Measurements from ENCODE around the gene PRUNE2.

Gene PRUNE2

DNA sequence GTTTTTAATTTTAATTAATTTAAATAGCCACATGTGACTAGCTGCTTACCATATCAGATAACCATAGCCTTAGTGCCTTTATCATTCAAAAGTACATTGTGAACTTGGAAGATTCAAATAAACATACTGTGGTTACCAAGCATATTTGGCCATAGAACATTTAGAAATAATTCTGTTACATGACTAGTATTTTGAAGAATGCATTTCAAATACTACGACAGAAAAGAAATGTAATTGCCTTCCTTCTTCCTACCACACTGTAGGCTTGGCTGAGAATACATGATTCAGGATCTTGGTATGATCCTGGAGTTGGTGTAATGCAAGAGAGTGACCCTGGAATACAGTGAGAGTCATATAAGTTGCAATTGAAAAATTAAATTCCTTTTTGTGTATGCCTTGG, 251.3 kb downstream of the PRUNE2 start:
- DNase-seq = peak; percentile 97

DNA sequence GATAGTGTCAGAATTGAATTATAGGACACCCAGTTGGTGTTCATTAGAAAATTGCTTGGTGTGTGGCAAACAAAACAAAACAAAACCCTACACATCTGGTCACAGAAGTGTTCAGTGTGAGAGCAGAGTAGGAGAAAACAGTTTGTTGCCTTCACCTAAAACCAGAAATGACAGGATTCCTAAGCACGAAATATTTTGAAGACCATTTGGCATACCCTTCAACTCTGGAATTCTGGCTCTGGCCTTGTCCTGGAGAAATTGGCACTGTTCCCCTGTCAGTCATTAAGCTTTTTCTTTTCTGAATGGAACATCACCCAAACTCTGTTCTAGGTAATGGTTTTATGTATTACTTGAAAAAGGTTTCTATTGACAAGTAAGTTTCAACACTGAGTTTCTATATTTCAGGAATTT, 251.9 kb downstream of the PRUNE2 start:
- DNase-seq = peak; percentile 68

DNA sequence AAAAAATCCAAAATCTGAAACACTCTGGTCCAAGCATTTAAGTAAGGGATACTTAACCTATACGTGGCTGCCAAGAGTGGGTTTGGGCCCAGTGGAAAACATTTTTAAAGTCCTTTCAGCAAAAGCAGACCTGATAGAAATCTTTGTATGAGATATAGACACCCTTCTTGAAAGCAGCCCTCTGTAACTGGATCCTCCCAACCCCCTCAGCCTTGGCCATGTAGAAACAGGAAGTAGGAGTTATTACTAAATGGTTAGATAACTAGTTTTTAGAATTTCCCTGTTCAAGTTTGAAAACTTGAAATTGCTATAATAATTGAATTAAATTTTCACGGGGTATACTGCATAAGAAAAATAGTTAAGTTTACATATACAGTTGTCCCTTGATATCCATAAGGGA, 253.0 kb downstream of the PRUNE2 start:
- peak; percentile 41 for DNase-seq

DNA sequence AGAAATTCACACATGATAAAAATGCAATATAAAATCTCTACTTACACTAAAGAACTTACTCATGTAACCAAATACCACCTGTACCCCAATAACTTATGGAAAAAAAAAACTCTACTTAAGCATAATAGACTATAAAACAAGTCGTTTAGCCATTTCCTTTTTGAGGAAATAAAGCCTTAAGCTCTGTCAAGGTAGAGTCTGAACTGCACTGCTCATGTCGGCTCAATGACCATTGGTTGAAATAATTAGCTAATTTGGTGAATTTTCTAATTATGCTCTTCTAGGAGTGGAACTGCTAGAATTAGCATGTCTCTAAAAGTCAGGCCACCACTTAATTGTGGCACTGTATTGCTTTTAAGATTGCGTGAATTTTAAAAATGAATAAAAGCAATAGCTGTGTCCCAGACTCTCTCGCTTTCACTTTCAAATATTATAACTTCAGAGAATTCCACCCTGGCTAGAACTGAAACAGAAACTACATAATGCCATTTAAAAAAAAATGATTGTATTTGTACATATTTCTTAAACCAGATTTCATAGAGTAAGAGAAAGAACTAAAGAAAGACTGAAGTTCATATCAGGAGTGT, 254.7 kb downstream of the PRUNE2 start:
- no peak for DNase-seq

DNA sequence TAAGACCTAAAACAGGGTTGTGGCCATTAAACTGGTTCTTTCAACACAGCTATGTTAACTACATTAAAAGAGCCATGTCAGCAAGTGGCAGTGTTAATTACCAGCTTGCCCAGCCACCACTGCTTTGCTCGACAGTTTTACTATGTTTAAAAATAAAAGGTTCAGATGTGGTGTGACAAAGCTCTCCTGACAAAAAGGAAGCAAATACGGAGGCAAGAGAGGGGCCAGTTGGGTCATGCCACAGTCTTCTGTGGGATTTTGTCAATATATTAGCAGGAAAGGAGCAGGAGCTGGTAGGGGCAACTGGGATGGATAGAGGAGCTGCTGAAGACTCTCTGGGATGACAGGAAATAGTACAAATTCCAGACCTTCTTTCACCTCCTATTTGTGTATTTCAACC, 255.2 kb downstream of the PRUNE2 start:
- peak; percentile 24 for DNase-seq

DNA sequence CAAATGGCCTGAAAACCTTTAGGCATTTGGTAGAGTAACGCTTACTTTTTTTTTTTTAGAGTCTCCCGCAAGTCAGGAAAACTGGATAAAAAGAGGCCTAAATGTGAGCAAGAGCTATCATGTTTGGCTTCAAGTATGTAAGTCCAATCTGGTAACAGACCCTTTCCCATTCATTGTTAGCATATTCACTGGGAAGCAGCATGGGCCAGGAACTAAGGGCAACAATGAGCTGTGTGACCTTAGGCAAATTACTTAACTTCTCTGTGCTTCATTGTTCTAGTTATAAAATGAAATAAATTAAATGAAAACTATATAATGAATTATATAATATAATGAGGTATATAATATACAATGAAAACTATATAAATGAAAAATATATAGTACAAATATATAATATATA, 256.0 kb downstream of the PRUNE2 start:
- no peak for DNase-seq

DNA sequence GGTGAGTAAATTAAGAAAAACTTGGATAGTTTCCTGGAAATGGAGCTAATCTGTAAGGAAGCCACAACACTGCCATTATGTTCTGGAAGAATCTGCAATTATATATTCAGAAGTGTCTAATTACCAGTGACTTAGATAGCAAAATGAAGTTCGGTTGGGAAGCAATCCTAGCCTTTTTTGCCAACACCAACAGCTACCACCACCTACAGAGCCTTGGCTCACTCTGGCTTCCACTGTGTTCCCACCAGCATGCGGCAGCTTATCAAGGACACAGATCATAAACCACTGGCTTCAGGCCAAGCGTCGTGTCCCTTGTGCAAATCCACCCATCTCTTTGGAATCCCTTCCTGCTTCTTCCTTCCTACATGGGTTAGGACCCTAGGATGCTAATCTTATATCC, 259.7 kb downstream of the PRUNE2 start:
- DNase-seq = peak; percentile 36

DNA sequence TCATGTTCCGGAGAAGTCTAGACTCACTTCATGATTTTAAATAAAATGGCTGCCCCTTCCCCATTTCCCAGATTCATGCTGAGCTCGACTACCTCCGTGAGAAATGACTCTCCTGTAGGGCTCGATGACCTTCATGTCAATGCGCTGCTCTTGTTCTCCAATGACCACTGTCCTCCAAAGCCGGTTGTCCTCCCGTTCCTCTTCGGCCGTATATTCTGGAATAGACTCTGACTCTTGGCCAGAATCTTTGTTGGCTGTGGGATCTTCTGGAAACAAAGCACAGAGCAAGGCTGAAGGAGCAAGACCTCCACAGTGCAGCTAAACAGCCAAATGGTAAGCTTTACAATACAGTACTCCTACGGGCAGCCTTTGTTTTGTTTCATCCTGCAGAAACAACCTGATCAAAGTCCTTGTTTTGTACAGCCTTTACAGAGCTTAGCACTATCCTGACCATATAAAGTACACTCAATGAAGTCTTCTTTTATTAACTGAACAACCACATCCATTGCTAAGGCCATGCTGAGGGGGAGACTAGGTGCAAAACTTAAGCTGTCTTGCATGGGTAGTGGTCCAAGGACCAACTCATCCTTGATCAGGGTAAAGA, 261.2 kb downstream of the PRUNE2 start:
- DNase-seq = no peak

DNA sequence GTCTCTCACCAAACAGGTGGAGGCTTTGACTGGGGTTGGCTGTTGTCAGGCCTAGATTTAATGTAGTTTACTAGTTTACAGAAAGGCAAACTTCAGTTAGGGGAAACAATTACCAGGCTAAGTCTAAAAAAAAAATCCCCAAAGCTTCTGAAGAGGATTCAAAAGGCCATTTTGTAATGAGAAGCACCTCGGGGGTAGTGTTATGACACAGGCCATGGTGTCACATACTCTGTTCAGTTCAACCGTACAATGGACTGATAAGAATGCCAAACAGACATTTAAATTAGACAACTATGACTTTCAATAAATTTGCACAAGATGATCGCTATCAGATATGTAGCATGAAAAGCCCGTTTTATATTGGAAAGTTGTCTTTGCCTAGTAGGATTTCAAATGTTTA, 261.7 kb downstream of the PRUNE2 start:
- DNase-seq = no peak

DNA sequence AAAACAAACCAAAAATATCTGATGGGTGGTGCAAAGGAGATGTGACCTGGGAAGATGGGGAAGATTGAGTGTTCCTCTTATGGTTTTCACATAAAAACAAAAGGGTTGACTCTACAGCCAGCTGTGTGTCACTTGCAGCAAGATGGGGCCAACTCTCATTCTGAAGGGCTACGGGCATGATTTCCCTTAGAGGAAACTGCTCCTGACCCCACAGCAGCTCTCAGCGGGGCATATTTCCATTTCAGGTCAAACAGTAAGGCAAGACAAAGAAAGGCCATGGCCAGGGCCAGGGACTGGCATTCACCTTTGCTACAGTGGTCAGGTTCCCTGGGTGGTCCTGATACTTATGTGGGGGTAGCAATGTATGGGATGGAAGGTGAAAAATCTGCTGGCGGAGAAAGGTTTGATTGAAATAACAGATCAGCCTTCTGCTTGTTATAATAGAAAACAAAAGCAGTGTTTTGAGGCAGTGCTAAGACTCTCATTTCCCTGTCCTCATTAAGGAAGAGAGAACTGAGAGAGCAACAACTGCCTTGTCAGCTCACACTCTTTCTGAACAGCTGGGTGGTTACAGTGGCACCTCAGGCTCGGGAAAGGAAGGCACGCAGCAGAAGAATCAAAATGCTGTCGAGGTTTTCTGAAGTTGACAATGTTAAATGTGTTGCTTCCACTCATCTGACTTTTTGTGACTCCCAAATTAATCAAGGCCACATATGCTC, 262.4 kb downstream of the PRUNE2 start:
- DNase-seq = no peak

DNA sequence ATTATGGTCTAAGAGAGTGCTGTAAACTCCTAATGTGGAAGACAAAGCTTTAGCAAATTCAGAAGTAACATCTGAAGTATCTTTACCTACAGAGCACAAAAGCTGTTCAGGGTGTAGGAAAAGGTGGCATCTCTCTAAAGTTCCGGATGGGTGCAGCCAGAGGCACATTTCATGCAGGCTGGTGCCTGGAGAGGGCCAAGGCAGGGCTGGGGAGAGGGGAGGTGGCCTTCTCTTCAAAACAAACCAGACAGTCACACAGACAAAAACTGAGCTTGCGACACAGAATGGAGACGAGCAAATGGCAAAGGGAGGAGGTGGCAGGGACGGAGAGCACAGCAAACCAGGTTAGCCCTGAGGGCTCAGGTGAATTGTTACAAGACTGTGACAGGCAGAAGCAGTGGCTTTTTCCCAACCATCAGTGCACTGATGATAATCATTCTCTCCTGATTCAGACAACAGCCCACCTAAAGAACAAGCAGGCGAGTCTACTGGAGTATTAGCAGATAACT, 263.2 kb downstream of the PRUNE2 start:
- DNase-seq = no peak

DNA sequence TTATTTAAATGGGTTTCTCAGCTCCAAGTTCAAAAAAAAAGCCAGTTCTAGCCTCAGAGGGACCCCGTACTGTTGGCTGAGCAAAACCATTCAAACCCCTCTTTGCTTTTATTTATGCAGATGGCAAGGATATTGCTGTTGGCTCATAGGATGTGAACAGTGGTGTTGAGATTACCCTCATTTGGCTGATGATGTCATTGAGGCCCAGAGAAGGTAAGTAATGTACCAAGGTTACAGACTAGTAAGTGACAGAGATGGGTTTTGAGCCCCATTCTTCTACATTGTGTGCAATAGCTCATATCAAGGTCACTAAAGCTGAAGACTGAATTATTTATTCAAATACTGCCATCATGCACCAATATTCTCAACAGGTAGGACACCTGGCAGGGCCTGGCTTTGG, 263.8 kb downstream of the PRUNE2 start:
- DNase-seq = no peak

DNA sequence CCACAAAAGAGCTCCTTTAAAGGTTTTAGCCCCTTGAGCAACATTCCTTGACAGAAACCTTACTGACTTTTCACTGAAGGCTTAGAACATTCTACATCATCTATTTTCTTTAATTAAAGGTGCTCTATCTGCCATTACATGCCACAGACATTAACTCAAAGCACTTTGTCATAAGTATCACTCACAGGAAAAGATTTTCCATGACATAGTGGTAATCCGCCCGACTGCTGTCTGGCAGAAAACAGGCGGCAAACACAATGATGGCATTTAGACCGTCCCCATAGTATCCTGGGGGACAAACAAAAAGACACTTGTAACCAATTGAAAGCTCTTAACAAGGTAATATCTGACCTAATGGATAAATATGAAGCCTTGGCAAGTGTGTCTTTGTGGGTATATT, 267.9 kb downstream of the PRUNE2 start:
- DNase-seq = no peak

DNA sequence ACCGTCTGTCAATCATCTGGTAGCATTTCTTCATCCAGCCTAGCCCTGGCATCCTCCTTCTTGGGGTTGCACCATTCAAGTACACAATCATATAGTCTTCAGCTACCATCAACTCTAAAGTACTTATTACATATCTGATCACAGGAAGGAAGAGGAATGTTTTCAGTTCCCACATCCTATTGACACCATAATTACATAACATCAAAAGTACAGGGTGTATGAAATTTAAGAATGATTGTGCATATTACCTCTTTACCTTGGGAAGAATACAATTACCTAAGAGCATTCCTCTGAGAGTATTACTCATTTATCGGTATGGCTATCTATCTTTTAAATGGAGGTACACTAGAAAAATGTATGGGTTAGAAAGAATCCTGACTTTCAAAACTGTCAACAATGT, 268.5 kb downstream of the PRUNE2 start:
- no peak for DNase-seq

DNA sequence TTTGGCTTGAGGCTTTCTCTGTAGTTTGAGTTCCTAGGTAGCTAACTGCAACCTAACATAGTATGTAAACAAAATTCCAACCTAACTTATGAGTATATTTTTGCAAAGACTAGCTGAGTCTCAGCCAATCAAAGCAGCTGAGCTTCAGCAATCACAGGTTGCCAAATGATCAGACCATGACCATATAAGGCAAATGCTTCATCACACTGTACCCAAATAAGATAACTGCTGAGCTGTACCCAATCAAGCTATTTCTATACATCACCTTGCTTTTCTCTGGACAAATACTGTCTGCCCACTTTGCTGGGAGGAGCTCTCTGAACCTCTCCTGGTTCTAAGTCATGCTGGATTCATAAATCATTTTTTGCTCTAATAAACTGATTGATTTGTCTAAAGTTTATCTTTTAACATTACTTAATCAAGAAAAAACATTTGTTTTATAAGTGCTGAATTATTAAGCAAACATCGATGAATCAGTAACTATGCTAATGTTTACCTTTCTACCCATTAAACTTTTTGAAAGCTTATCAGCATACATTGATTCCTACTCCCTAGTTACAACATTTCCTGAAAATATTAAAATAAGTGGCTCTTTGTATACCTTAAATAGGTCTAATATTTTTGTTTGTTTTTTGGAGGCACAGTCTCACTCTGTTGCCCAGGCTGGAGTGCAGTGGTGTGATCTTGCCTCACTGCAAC, 271.4 kb downstream of the PRUNE2 start:
- peak; percentile 74 for DNase-seq

DNA sequence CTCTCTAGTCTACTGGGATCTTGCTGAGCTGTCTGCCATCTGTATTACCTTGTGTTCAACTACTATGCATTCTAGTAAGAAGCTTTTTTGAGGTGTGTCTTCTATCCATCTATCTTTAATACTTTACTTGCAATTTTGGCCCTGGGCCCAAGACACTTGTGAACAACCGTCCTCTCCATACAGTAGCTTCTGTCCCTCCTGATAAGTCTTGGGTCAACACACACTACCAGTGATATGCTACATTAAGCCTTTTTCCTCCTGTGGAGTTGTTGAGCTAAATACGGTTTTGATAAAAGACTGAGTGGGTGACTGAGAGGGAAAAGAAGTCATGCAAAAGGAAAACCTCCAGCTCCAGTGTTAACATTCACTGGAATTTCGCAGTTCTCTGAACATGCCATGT, 275.0 kb downstream of the PRUNE2 start:
- no peak for DNase-seq

DNA sequence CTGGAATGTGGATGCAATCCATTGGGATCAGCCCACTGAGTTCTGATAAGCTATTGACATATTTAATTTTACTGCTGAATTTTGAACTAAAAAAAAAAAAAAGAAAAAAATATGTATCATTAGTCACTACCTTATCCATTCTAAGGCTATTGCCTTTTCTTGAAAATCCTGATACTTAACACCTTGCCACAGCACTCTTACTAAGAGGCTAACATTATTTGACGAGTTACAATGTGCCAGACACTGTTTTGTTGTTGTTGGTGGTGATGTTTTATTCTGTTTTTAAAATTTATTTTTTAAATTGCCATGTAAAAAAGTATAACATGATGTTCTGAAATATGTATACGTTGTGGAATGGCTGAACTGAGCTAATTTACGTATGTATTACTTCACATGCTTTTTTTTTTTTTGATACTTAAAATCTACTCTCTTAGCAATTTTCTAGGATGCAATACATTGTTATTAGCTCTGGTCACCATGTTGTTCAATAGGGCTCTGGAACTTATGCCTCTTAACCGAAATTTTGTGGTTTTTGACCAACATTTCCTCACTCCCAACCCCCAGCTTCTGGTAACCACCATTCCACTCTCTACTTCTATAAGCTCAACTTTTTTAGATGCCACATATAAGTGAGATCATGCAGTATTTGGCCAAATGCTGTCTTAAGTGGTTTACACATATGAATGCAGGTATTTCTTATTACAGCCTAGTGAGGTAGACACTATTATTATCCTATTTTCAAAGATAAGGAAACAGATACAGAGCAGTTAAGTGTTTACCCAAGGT, 276.5 kb downstream of the PRUNE2 start:
- peak; percentile 32 for DNase-seq

DNA sequence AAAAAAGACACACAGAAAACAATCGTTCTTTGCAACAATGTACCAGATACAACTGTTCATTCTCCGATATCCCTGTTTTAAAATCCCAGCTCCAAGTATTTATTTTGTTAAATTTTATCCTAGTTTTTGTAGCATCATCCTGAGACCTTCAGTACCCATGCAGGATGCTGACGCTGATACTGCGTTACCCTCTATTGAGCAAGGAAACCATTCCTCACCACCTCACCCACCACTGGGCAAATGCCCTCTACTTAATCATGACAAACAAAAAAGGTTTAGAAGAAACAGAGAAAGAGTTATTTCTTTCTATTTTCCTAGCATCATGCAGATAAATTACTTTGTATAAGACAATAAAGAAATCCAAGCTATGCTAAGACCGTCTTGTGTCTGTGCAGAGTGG, 277.8 kb downstream of the PRUNE2 start:
- no peak for DNase-seq

DNA sequence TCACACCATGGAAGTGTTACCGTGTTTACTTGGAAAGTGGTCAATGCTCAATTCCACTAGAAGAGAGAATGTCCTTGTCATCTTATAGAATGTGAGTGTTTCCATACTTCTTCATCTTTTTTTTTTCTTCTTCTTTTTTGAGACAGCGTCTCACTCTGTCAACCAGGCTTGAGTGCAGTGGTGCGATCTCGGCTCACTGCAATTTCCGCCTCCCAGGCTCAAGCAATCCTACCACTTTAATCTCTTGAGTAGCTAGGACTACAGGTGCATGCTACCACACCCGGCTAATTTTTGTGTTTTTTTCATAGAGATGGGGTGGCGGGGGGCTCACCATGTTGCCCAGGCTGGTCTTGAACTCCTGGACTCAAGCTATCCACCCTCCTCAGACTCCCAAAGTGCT, 278.9 kb downstream of the PRUNE2 start:
- no peak for DNase-seq

DNA sequence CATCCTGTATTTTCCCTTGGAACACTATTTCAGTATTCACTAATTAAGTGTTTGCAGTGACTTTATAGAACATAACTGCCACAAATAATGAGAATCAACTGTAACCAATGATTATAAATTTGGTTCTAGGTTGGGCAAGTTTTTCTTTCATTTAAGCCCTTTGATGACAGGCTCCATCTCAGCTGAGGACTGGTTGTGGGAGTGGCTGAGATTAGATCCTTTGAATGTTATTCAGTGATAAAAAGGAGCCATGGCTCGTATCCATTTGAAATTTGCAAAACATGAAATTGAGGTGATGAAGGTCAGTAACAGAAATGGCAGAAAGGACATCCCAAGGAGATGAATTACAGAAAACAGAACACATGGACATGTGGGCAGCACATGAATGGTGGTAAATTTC, 279.8 kb downstream of the PRUNE2 start:
- DNase-seq = no peak

DNA sequence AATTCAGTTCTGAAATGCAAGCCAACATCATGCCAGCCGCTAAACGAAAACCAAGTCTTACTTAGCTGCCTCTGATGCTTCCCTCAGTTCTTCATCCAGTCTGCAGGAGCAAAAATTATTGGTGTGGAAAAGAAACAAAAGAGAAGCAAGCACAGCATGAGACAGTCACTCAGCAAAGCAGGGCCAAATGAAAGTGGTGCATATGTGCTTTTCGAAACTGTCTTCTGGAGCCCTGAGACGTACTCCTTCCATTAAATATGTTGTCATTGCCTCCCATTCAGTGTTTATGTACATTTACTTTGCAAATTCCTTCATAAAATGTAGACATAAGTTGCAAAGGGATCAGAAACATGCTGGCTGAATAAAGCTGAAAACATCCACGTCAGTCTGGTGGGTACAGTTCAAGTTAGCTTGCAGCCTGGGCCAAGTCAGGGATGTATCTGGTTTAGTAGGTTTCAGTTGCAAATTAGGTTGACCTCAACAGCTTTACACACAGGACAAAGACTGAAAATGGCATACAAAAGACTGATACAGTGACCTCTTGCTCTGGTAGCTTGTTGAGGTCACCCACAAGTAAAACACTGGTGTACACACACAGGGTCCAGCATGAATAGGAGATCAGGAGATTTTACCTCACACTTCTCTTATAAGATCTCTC, 281.4 kb downstream of the PRUNE2 start:
- peak; percentile 15 for DNase-seq

DNA sequence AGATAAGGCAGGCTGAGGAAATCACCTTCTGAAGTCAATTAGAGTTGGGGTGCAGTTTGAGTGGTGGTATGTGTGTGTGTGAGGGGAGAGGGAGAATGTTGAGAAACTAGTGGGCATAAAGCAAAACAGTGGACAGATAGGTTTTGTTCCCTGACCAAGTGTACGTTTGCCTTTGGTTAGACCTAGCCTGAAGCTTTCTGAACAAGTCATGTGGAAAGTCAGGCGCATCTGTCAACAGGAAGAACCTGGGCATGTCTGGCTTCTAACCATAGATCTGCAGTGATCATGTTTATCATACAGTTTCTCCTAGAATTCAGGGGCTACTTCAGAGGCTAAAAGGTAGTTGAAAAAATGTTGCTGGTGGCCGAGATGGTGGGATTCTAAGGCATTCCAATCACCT, 284.9 kb downstream of the PRUNE2 start:
- DNase-seq = no peak
